GM21360 (cell line): Measurements from ENCODE around the gene RNF130.

ENCODE experiments used
- ATAC-seq: cut with Tn5 transposase; IDR thresholded peaks from one replicate; pipeline ENCODE4 v1.9.1; 2021; ENCODE audit warnings: mild to moderate bottlenecking, moderate library complexity; ENCODE audit not compliant: unreplicated experiment

RNF130 gene

DNA sequence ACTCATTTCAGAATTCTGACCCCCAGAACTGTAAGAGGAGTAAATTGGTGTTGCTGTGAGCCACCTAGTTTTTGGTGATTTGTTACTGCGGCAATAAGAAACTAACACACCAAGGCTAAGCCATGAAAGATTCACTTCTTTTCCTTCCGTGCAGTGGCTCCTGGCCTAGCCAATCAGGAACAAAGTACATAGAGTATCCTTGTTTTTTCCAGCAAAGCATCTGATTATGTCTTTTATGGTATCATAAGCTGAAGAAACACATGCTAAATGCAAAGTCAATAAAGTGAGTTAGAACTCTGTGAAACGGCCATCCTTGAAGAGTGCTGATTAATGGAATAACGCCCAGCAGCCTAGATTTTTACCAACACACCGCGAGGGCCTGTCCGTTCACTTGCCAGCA, 11.4 kb downstream of the RNF130 start:
- no peak for ATAC-seq

DNA sequence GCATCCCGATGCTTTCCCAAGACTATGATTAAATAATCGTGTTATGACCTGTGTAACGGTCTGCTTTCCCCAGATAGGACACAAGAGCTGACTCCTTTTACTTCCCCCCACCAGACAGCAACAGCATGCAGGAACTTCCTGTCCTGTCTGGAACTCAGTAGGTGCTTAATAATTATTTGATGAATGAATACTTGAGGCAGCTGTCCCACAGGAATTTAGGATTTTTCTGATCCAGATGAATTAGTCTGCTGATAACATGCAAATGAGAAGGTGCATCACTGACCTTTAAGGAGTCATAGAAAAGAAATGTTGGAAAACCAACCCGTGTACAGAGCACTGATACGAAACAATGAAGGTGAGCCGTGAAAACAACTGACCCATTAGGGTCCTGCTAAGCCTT, 12.2 kb downstream of the RNF130 start:
- ATAC-seq = no peak

DNA sequence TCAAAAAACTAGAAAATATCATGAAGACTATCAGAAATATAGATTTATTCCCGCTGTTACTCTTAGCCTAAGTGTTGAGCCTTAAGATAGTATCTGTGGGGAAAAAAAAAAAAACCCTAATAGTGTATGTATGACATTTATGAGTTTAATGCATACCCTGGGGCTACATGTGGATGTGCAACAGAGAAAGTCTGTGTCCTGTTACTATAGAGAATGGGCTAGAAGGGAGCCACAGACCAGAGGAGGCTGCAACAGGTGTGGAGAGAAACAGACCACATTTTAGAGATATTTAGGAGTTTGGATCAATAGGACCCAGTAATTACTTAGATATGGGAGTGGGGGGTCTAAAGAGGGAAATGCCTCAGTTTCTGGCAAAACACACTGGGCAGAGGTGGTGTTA, 15.4 kb downstream of the RNF130 start:
- ATAC-seq = no peak

DNA sequence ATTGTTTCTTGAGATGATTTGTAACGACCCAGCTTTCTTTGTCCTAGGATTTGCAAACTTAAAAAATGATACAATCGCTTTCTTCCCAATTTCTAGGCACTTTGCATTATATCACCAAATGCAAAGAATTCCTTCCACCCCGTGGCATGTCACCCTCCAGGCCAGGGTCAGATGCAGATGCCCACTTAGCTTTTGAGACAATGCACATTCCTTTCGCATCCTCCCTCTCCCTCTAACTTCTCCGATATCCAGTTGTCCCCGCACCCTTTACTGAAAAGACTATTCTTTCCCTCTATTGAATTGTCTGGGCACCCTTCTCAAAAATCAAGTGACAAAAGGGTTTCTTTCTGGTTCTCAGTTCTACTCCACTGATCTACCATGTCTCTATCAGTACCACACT, 17.3 kb downstream of the RNF130 start:
- ATAC-seq = no peak

DNA sequence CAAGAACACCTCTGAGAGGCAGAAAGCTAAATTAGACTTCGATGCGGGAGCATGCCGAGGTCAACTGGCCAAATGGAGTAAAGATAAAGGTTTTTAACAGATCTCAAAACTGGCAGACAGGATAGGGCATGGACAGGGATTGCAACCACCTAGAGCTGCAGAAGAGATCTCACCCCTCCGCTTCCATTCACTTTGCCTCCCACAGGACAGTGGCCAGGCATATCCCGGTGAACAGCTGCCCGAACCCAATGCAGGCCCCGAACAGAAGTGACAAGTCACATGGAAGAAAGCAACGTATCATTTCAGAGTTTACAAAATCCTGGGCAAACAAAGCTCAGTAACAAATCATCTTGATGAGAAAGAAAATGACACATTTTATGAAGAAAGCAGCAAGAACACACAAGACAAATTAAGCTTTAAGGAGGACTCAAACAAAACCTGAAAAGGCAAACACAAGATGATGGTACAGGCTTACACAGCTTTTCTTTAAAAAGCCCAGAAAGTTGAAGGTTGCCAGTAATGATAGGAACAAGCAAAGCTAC, 18.4 kb downstream of the RNF130 start:
- no peak for ATAC-seq

DNA sequence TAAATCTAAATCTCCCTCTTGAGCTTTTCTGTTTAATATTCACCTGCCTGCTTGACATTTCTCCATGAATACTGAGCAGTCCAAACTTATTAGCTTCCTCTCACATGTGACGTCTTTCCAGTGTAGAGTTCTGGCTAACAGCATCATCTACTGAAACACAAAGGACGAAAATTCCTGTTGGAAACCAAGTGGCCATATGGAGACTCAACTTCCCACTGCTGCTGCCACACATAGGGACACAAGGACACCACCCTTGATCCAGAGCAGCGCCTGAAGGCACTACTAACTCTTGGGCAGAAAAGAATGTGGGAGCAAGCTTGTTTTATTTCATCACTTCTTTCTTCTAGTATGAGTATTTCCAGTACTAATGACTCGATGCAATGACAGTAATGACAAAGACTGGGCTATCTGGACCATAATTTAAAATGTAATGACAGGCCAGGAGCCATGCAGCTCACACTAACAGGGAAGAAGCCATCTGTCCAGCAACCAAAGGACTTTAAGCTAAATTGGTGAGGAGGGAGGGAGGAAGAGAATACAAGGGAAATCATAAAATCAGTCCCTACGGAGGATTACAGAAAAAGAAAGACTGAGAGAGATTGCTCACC, 19.2 kb downstream of the RNF130 start:
- no peak for ATAC-seq

DNA sequence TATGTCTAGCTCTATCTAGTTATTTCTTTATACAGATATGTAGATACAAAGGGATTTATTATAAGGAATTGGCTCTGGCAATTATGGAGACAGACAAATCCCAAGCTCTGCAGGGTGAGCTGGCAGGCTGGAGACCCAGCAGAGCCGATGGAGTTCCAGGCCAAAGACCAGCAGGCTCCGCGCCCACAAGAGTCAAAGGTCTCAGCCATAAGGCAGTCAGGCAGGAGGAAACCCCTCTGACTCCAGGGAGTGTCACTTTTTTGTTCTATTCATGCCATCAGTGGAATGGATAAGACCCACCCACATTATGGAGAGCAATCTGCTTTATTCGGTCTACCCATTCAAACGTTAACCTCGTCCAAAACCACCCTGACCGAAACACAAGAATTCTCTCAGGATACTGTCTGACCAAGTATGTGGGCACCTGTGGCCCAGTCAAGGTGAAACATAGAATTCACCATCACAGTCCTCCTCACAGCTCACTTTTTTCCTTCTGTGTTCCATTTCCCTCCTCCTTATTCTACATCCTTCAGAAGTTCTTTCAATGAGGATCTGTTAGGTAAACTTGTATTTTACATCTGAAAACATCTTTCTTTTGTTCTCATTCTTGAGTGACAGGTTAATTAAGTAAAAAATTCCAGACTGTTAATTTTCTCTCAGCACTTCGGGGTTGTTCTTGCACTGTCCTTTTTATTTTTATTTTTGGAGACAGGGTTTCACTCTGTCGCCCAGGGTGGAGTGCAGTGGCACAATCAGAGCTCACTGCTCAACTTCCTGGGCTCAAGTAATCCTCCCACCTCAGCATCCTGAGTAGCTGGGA, 21.2 kb downstream of the RNF130 start:
- no peak for ATAC-seq

DNA sequence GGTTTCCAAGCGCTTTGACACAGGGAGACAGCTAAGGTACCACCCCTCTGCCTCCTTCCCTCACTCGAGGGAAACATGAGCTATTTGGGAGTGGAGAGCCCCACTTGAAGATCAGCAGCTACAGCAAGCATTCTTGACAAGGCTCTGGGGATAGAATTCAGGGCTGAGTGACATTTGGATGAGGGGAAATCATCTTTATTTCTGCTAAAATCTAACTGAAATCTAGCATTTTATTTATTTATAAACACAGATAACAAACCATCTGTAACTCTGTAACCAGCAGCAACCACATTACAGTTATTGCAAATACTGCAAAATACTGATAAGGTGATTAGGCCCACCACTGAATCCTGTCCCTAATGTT, 22.4 kb downstream of the RNF130 start:
- no peak for ATAC-seq

DNA sequence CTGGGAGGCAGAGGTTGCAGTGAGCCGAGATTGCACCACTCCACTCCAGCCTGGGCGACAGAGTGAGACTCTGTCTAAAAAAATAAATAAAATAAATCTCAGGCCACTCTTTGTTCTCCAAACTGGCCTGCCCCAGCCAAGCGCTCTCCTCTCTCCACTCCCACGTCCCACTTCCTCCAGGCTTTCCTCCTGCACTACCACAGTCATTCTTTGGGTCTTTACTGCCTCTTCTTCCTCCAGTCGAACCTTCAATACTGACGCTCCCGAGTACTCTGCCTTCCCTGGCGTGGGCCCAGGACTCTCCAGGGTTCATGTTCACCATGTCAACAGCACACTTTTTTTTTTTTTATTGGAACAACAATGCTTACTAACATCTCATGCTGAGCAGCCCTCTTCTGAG, 23.9 kb downstream of the RNF130 start:
- ATAC-seq = no peak

DNA sequence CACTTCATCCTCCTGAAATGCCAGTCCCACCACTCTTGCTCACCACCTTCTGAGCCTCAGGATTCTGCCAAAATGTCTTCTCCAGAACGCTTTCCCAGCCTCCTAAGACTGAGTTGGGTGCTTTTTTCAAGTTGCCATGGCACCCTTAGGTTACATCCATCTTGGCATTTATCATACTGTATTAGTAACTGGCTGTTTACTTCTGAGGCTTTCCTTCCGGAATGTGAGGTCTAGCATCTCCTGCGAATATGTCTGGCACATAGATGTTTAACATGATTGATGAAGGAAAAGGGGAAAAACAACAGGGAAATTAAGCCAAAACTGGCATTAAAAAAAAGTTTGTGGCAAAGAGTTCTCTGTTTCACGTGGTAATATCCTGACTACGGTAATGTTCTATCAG, 24.9 kb downstream of the RNF130 start:
- no peak for ATAC-seq

DNA sequence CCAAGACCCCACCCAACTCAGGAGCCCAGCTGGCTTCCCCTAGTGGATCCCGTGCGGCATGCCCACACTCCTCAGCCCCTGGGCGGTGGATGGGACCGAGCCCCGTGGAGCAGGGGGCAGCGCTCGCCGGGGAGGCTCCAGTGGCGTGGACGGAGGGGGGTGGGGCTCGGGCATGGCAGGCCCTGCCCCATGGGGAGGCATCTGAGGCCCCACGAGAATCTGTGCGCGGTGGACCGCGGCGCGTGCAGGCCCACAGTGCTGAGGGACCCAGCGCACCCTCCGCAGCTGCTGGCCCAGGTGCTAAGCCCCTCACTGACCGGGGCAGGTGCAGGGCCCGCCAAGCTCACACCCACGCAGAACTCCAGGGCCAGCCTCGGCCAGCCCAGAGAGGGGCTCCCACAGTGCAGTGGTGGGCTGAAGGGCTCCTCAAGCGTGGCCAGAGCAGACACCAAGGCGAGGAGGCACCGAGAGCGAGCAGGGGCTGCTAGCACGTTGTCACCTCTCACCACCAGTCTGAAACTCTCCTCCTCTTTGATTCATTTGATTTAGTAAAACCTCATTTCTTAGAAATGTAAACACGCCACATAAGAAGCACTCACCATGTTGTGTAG, 25.6 kb downstream of the RNF130 start:
- no peak for ATAC-seq

DNA sequence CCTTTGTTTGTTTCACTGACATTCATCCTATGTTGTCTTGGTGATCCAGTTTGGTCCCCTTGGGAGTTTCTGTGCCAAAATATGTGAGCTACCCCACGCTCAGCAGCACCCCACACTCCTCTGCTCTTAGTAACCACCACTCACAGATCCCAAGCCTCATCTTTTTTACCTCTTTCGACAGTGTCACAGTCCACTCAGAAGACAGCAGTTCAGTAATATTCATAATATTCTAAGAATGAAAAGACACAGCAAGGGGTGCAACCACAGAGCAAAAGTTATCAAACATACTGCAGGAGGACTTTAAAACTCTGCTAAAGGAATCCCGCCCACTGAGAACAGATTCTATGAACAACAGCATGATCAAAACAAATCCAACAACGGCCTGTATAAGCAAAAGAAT, 28.2 kb downstream of the RNF130 start:
- ATAC-seq = no peak

DNA sequence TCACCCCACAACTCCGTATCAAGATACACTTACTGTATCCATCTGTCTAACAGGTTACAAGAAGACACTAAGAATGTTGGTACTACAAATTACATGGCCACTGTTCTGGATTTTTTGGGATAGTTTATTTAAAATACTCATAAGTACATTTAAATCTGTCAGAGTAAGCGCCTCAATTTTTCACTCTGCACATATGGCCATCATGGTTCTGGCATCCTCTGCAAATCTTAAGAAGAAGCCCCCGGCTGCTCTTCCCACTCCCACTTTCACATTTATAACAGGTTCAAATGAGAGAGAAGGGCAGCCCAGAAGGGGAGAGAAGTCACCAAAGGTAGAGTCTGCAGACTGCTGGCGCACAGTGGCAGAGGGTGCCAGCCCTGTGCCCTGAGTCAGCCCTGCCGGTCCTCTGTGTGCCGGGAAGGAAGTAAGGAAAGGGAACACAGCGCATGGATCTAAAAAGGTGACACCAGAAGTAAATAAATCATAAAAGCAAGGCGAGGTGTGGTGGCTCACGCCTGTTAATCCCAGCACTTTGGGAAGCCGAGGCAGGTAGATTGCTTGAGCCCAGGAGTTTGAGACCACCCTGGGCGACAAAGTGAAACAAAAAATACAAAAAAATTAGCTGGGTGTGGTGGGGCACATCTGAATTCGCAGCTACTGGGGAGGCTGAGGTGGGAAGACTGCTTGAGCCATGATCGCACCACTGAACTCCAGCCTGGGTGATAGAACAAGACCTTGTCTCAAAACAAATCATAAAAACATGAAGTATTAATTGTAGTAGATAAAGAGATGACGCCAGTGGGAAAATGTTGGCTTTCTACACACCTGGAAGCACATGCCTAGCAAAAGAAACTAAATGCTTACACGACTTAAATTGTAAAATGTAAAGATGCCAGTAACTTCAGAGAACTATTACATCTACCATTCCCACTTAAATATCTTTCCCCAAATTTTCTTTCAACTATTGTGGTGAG, 30.0 kb downstream of the RNF130 start:
- no peak for ATAC-seq

DNA sequence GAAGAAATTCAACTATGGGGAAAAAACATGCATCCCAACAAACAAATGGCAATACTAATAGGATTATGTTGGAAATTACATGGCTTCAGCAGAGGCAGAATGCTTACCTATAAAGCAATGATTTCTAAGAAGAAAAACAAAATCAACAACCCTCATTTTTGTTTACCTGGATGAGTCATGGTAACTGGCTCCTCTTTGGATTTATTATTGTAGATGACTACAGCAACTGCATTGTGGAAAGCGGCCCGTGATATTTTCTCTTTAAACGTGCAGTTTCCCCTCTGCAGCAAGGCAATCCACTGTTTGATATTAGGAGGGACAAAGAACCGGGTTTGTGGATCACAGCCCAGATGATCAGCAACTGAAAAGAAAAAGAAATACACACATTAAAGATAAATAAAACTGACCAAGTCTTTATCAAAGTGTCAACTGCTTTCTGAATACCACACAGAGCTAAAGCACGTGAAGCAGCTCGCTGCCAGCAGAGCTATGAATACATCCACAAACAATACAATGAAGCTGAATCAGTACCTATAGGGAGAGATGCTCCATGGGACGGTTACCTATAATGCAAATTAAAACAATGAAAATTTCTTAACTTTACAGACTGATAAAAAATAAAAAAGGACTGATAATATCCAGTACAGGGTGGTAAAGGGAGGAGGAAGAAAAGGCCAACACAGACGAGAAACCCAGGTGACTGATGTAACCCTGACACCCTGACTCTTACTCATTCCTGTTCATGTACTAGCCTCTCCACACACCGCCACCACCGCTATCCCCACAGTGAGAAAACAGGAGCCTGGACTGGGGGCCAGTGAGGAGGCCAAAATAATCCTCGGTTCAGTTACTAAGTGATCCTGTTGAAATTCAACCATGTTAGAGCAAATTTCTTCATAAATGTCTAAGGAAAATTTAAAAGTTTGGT, 31.0 kb downstream of the RNF130 start:
- no peak for ATAC-seq

DNA sequence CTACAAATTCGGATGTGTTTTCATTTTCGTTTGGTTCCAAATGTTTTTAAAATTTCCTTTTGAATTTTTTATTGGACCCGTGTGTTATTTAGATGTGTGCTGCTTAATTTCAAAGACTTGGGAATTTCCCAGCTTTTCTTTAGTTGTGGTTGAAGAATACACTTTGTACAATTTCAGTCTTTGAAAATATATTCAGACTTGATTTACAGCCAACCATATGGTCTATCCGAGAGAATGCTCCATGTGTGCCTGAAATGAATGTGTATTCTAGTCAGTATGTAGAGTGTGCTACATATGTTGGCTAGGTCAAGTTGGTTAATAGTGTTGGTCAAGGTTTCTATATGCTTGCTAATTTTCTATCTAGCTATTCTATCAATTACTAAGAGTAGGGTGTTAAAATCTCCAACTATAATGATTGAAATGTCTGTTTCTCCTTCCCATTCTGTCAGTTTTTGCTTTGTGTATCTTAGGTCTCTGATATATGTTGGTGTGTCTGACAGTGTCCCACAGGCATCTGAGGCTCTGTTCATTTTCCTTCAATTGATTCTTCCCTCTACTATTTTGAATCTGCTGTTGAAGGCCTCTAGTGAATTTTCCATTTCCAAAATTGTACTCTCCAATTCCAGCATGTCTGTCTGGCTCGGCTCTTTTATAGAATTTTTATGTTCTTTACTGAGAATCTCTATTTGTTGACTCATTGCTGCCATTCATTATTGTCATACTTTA, 36.2 kb downstream of the RNF130 start:
- ATAC-seq = no peak

DNA sequence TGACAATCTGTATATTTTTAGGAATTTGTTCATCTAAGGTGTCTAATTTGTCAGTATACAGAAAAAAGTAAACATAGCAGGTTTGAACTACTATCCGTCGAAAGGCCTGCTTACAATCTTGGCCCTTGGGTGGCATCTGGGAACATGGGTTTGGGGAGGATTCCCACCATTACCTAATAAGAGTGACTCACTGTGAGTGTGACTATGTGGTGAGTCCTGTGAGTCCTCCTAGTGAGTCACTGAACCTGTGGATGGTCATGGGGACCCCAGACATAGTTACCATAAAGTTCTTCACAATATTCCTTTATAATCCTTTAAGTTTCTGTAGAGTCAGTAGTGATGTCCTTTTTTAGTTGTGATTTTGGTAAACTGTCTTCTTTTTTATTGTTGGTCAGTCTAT, 37.0 kb downstream of the RNF130 start:
- ATAC-seq = no peak

DNA sequence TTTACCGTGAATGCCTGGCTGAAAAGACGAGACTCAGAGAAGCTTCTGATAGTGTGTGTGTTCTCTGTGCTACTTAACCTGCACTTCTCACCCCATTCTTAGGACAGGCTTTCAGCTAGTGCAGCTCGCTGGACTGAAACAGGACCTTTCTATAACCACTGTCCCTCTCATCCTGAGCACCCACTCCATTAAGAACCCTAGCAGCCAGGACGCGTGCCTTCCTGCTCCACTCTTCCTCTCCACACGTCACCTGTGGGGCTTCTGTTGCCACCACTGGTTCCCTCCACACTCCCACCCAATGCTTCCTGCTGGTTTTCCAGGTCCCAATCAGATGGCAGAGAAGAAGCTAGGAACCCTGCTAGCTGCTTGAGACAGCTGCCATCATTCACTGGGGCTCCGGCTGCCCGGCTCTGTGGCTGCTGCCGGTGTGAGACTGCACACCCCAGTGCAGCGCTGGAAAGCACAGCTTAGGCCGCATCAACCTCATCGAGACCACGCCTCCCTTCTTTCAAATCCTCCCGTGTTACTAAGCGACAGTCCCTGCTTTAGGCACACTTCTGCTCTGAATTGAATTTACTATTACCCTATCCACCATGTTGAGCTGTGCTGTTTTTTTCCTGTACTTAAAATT, 44.0 kb downstream of the RNF130 start:
- no peak for ATAC-seq

DNA sequence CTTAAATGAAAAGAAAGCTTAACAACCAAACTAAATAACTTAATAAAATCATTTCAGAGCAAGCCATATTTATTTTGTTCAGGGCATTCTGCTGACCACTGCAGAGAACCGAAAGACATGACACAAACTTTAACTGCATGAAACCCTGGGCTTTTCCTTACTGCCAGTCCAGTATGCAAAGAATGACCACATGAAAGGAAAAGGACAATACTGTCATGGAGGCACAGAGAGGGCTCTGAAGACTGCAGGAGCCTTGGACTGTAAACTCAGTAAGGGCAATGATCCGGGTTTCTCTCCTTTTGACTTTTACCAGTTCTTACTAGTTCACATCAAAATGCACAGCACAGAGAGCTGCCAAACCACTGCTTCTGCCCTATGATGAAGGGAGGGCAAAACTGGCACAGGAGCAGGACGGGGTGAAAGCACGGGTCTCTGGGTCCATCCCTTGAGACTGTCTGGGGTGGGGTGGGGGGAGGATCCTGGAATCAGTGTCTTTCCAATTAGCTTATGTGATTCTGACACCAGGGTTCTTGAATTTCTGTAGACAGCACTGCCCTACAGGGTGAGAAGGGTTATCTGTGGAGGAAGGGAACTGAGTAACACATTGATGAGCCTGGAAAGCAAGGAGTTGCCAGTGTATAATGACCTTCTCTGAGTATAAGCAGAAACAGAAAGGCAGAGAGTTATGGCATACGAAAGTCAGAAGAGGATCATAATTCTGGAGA, 44.7 kb downstream of the RNF130 start:
- ATAC-seq = no peak
